Coronary artery (tissue), 2 donors: Measurements from ENCODE around the gene RPS27L.

Experiments used
- DNase-seq: peaks from one replicate; pipeline ENCODE4 v3.0.0-alpha.2; 2017; ENCODE audit warnings: low spot score
- H3K27ac ChIP-seq, 2 donors: fragments of 200-600 bp; sonication (generic); one replicate each; pipeline ENCODE4 v1.5.1; 2016 to 2019
- H3K4me3 ChIP-seq: fragments of 200-600 bp; sonication (generic); 2 replicates; pipeline ENCODE4 v1.5.1; 2016; ENCODE audit warnings: mild to moderate bottlenecking, moderate library complexity
- CTCF ChIP-seq: fragments of 200-600 bp; sonication (generic); IDR thresholded peaks from one replicate; pipeline ENCODE4 v1.5.1; 2019; ENCODE audit warnings: antibody characterized with exemption

RPS27L gene

GRCh38 chr15:63187589-63188226, 30.4 kb upstream of the RPS27L start:
- Histone ChIP-seq H3K4me3 (no peak overlapping the region), H3K27ac (no peak overlapping the region)
- no peak for TF ChIP-seq CTCF
- no peak for DNase-seq

GRCh38 chr15:63186065-63186464, 28.8 kb upstream of the RPS27L start:
- H3K27ac ChIP-seq, result no peak overlapping the region
- no peak for DNase-seq
- H3K4me3 ChIP-seq, result no peak overlapping the region
- TF ChIP-seq CTCF, result no peak

- Histone ChIP-seq H3K27ac (no peak overlapping the region), H3K4me3 (no peak overlapping the region)
- no peak for TF ChIP-seq CTCF
- DNase-seq, result no peak
Observed at GRCh38 chr15:63185206-63185605, 27.9 kb upstream of the RPS27L start.

DNA sequence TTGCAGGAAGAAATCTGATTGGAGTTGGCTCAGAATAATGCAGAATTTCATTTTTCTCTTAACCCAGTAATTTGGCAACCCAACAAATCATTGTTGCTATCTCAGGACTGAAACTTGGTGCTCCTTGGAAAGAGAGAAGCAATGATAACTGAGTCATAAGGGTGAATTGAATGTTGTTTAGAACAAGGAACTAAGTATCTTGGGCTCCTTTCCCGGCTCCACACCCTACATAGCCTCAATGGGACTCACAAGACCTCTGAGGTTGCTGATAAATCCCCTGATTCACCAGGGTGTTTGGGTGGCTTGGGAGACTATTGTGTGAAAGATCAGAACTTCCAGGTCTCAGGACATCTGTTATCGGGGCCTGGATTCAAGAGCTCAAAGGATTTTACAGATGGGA, 24.4 kb upstream of the RPS27L start:
- Histone ChIP-seq H3K4me3 (no peak overlapping the region), H3K27ac (no peak overlapping the region)
- DNase-seq, result no peak
- no peak for TF ChIP-seq CTCF

DNA sequence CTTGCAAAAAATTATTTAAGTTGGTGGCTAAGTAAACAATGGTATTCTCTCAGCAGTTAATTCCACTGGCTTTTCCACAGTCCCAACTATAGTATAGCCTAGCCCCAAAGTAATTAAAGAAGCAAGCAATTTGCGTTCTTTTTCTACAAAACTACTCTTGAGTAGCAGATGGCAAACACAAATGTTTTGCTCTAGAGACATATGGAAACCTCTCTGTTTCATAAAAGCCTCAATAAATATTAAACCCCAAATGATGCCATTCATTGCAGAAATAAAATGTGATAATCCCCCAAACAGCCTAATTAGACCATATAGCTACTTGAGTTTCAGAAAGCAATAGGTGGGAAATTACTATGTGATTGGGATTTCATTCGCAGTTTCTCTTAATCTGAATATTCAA, 23.5 kb upstream of the RPS27L start:
- H3K27ac ChIP-seq, result no peak overlapping the region
- no peak for DNase-seq
- no peak overlapping the region for H3K4me3 ChIP-seq
- no peak for TF ChIP-seq CTCF

DNA sequence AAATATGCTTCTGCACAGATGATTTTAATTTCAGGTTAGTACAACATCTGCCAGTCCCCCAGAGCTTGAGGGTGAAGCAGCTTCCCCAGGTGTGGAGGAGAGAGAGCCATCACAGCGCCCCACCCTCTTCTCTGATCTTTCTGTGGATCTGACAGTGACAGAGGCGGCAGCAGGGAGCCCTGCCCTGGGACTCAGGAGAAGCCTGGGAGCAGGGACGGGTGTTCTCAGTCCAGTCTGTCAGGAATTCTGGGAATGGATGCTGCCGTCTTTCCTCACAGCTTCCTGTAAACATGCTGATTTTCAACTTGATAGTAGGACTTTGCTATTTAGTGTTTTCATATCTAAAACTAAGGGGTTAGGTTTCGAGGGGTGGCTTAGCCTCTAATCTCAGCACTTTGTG, 20.8 kb upstream of the RPS27L start:
- no peak for TF ChIP-seq CTCF
- no peak overlapping the region for H3K4me3 ChIP-seq

DNA sequence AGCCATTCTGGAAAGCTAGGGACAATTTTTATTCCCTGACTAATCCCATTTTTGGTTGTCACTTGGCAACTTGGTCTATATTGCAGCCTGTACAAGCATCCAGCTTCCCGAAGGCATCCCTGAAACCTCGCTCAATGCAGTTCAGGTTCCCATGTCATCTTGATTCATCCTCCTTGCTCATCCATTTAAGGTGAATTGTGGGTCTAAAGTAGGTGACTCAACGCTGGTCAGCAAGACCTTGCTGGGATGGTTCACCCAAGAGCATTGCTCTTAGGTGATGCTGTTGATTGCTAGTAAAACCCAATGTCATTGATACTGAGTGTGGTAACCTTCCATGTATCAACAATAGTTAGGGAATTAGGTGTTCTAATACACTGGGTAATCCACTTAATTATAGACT, 19.0 kb upstream of the RPS27L start:
- DNase-seq, result no peak
- H3K4me3 ChIP-seq, result no peak overlapping the region
- H3K27ac ChIP-seq, result no peak overlapping the region
- no peak for TF ChIP-seq CTCF

More for the DNA sequence above, 20.8 kb upstream of the RPS27L start:
- DNase-seq, result no peak
- H3K27ac ChIP-seq, result no peak overlapping the region
